Measurements from ENCODE around the gene TIMM17B. TPM values are rescaled to one million over a fixed set of nuclear protein-coding genes. Genes with fewer than 3 reads are reported as not detected.

Gene TIMM17B
- total RNA-seq, 1 donor from 2014 or later, result 95.7 TPM

DNA sequence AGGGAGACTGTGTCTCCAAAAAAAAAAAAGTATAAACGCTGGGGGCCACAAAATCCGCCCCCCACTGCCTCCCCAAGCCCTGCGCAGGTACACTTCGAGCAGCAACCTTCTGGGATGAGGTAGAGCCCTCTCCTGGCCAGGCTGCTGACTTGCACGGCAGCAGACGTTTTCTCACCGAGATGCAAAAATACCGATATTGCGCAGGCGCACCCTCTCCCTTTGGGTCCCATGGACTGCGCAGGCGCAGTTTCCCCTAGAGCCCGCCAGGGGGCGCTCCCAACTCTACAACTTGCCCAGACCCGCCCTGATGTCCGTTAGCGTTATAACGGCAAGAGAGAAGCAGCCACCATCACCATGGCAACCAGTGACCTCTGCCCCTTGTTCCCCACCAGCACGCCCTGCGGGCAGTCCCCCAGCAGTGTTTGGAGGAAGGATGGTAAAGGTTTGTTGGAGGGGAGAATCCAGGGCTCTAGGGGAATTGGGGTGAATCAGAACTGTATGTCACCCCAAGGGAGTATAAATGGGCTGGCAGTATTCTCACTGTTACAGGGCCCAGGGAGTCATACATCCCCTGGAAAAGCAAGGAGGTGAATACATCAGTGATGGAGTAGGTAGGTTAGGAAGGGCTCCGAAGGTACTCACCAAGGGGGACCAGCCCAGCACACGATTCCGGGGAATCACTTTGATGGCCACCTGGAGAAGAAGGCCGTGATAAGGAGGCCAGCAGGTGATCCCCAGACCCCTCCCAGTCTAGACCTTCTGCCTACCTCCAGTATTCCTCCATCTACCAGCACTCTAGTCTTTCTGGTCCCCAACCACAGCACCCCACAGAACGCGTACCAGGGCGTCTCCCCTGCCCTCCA lies 19.8 kb upstream of the TIMM17B start:
- Mint-ChIP-seq H3K4me3 (peak overlapping the region; percentile 88), H3K4me1 (peaks cover 33% of the 10 kb centered on the region), H3K36me3 (ENCODE audit: low read depth) (peaks cover 4% of the 10 kb centered on the region), H3K27me3 (ENCODE audit: low read depth) (no peaks in the 10 kb centered on the region), H3K9me3 (no peaks in the 10 kb centered on the region), H3K27ac (ENCODE audit: unreplicated experiment) (no peak overlapping the region)
- DNase-seq (ENCODE audit: low read depth, low spot score), result peak; percentile 84
- TF ChIP-seq, protein P1, sequence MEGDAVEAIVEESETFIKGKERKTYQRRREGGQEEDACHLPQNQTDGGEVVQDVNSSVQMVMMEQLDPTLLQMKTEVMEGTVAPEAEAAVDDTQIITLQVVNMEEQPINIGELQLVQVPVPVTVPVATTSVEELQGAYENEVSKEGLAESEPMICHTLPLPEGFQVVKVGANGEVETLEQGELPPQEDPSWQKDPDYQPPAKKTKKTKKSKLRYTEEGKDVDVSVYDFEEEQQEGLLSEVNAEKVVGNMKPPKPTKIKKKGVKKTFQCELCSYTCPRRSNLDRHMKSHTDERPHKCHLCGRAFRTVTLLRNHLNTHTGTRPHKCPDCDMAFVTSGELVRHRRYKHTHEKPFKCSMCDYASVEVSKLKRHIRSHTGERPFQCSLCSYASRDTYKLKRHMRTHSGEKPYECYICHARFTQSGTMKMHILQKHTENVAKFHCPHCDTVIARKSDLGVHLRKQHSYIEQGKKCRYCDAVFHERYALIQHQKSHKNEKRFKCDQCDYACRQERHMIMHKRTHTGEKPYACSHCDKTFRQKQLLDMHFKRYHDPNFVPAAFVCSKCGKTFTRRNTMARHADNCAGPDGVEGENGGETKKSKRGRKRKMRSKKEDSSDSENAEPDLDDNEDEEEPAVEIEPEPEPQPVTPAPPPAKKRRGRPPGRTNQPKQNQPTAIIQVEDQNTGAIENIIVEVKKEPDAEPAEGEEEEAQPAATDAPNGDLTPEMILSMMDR (conservative IDR thresholded peaks at IDR 0.05), result peak; percentile 90

DNA sequence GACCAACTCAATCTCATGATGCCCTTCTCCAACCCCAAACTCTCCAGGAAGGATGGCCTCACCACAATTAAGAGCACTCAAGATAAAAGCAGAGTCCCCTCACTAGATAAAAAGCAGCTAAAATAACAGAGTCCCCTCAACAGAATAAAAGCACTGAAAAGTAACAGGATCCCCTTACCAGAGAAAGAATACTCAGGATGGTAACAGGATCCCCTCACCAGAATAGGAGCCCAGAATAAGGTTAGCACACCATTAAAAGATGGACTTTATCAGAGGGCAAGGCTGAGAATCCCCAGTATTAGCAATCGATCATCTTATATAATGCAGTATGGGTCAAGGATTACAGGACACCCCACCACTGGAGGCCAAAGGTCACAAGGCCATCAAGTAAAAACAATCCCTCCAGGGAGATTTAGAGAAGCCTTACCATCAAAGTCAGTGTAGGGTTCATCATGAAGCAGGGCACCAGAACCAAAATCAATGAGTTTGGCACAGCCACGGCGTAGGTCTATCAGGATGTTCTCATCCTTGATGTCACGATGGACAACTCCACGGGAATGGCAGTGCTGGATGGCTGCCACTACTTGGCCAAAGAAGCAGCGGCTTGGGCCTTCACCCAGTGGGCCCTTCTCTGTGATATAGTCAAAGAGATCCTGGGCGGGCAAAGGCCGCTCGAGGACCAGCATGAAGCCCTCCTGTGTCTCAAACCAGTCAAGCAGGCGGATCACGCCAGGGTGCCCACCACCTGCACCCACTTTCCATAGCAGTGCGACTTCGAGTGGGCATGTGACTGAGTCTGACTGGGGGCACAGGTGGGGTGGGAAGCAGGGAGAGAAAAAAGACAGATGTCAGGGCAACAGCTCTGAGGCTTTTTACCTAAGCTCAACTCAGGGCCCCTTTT lies 17.3 kb upstream of the TIMM17B start:
- Mint-ChIP-seq H3K36me3 (ENCODE audit: low read depth) (no peaks in the 10 kb centered on the region), H3K27me3 (ENCODE audit: low read depth) (no peaks in the 10 kb centered on the region), H3K4me1 (peaks cover 44% of the 10 kb centered on the region), H3K9me3 (no peaks in the 10 kb centered on the region), H3K27ac (ENCODE audit: unreplicated experiment) (no peak overlapping the region), H3K4me3 (peak overlapping the region; percentile 89)
- TF ChIP-seq, protein P1 (conservative IDR thresholded peaks at IDR 0.05), result no peak
- no peak for DNase-seq (ENCODE audit: low read depth, low spot score)

DNA sequence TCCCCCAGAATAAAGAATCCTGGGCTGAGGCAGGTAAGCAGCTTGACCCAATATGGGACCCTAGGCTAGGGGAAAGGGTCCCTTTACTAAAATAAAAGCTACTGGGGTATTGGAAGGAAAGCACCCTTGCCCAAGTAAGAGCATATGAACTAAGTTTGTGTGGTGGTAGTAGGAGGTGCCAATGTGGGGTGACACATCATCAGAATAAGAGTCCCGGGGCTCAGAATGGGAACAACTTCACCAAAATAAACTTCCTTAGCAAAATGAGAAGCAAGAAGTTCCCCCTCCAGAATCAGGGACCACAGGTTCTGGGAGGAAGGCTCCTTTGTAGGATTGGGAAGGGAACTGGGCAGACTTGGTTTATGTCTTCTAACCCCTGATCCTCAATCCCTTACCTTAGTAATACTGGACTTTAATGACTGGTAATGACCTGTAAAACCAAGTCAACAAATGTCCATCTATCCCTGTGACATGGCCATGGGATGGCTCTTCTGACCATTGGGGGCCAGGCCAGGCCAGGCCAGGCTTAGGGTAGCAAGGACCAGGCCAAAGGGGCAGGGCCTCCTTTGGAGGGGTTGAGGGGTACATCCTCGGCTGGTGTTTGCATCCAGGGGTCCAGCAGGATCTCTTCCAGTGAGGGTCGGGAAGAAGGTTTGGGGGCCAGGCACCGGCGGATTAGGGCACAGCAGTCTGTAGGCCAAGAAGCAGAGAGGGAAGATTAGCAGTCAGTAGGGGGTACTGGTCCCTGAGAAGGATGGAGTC lies 16.2 kb upstream of the TIMM17B start:
- Mint-ChIP-seq H3K4me3 (peak overlapping the region; percentile 89), H3K27ac (ENCODE audit: unreplicated experiment) (no peak overlapping the region), H3K36me3 (ENCODE audit: low read depth) (no peaks in the 10 kb centered on the region), H3K4me1 (peaks cover 36% of the 10 kb centered on the region), H3K9me3 (no peaks in the 10 kb centered on the region), H3K27me3 (ENCODE audit: low read depth) (no peaks in the 10 kb centered on the region)
- DNase-seq (ENCODE audit: low read depth, low spot score), result no peak
- TF ChIP-seq, protein P1 (conservative IDR thresholded peaks at IDR 0.05), result no peak

DNA sequence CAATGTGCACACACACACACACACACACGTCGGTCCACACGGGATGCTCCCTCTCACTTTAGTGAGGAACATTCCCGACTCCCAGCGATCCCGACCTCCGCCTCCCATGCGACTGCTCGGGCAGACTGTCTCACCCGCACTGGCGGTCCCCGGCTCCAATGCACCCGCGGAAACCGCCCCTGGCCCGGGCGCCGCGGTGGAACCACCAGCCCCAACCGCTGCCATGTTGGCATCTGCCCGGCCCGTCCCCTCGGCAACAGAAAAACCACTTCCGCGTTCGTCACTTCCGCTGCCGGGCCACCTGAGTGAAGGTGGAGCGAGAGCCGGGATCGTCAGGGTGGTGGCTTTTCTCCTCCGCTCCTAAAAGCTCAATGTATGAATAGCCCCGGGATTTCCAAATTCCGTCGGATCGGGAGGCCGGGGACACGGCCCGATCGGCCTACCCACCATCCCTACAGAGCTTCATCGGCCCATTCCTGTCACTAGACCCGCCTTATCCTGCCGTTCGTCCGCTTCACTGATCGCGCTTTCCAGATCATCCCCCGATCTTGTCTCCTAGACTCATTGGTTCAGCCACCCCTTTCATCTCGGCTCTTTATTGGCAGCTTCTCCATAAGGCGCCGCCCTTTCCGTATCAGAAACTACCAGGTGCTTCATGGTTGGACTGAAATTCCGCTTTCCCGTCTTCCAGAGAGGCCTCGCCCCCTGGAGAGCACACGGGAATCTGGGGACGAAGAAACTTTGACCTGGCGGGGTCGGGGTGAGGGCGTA lies 14.0 kb upstream of the TIMM17B start, which contains the start of gene SLC35A2:
TSS of gene SLC35A2 (minus strand) at position 235 of the 771 bp plus-strand sequence. CDS start at position 225, 10 bp downstream.
- no peaks in the 10 kb centered on the region for H3K36me3 Mint-ChIP-seq (ENCODE audit: low read depth)
- peaks cover 20% of the 10 kb centered on the region for H3K4me1 Mint-ChIP-seq

More for the DNA sequence above, 14.0 kb upstream of the TIMM17B start, which contains the start of gene SLC35A2:
- peak; percentile 48 for DNase-seq (ENCODE audit: low read depth, low spot score)
- H3K27me3 Mint-ChIP-seq (ENCODE audit: low read depth), result no peaks in the 10 kb centered on the region
- H3K27ac Mint-ChIP-seq (ENCODE audit: unreplicated experiment), result peak within 1 kb of the TSS; percentile 96
- peak within 1 kb of the TSS; percentile 89 for H3K4me3 Mint-ChIP-seq
- TF ChIP-seq, protein P1 (conservative IDR thresholded peaks at IDR 0.05), result no peak
- no peaks in the 10 kb centered on the region for H3K9me3 Mint-ChIP-seq

Measured in neural crest cell (in vitro differentiated cells).